Amygdala (tissue), 56 donors: ENCODE results near the gene FRZB.

Source experiments
- DNase-seq, 56 donors: peaks; one replicate each; lab custom pipeline; 2025; lab: John Stamatoyannopoulos, UW

FRZB gene

DNA sequence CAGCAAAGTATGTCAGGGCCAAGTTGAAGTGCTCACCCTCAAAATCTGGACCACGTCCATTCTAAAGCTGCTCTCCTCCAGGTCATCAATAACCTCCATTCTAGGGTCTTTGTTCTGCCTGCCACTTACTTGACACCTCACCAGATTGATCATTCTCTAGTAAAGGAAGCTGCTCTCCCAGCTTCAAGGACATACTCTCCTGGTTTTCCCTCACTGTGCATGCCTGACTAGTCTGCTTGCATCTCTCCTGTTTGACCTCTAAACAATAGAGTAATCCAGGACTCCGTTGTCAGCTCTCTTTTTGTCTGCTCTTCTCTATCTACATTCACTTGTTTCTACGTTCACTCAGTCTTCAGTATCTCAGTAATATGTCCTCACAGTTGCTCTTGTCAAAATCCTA lies 59.1 kb downstream of the FRZB start:
- no peak for DNase-seq

DNA sequence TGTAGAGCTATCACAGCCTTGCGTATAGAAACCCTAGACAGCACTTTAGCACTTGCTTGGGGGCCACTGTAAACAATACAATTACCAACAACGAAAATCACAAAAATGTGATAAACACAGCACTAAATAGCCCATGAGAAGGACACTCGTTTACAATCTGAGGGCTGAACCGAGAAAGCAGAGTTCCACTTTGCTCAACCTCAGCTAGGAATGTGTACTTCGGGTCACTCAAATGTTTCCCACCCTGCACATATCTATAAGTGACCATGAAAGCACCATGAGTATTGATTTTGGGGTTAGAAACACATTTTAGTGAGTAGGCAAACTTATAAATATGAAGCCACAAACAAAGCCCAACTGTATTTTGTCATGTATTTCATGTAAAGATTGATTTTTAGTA lies 62.3 kb downstream of the FRZB start:
- no peak for DNase-seq

DNA sequence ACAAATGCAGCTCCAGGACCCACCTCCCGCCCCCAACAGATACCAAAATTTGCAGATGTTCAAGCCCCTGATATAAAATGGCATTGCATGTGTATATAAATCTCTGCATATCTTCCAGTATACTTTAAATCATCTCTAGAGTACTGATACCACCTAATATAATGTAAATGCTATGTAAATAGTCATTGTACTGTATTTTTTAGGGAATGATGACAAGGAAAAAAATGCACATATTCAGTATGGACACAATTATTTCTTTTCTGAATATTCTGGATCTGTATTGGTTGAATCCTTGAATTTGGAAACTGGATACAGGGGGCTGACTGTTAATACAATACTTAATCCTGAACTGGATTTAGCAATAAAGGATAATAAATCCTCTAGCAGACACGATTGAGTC lies 67.7 kb downstream of the FRZB start:
- DNase-seq, result no peak

DNA sequence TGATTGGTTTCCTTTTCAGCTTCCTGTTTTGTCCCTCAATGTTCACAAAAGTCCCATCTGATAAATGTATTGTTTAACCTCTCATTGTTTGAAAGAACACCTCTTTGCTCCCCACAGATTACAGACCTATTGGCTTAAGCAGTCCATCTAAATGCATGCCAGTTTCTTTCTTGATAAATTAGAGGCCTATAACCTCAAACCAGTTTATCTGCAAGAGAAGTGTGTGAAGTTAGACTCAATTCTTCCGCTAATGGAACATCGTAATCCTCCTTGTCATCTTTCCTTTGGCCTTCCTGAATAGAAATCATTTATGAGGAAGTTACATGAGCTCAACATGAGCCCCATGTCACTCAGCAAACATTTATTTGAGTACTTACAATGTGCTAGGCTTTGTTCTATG lies 74.0 kb downstream of the FRZB start:
- DNase-seq, result no peak

DNA sequence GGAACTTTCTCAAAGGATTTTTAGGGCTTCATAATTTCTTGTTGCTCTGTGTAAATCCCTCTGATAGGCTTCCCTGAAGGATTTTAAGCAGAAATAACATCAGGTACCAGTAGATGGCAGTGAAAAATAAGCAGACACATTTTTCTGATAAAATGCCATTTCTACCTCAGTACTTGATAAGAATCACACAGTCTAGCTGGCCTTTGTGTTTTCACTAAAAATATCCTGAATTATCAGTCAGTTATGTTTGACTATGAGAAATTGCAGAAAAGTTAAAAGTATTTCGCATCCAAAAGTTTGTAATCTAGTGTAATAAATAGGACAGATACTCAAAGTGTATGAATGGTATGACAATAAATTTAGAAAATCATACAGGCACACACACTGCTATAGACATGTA lies 81.7 kb downstream of the FRZB start:
- DNase-seq, result no peak

DNA sequence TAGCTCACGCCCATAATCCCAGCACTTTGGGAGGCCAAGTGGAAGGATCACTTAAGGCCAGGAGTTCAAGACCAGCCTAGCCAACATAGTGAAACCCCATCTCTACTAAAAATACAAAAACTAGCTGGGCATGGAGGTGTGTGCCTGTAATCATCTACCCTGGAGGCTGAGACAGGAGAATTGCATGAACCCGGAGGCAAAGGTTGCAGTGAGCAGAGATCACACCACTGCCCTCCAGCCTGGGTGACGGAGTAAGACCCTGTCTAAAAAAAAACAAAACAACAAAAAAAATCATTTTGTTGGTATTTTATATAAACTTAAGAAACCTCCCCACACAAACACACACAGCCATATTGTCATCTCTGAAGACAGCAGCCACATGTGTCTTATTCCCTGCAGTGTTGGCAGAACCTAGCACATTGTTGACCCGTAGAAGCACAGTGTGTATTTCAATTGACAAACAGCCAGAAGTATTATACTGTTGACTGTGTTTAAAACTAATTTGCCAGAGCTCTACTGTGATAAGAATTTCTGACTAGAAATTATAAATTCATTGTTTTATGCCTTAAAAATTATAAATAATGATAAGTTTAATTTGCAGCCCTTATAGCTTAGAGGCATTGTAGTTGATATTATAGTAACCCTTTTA lies 82.3 kb downstream of the FRZB start:
- no peak for DNase-seq
